ENCODE data around the gene CLDN9.
A peak's percentile ranks its signal among the peaks of the same experiment; 100 is the strongest.

The CLDN9 gene

GRCh38 chr16:3012828-3013420, at the start of gene CLDN9:
Gene CLDN9, plus strand, starts transcription at chr16:3012923. Its CDS starts 440 bp downstream, at chr16:3013363.
- no peak for DNase-seq

- DNase-seq: no peak
These were observed 49.5 kb upstream of the CLDN9 start for GRCh38 chr16:2963074-2963722.

- no peak for DNase-seq
These were observed 48.8 kb upstream of the CLDN9 start, which contains the start of gene KREMEN2 for GRCh38 chr16:2963723-2964474. Gene KREMEN2, plus strand, starts transcription at chr16:2964275. Its CDS starts 246 bp downstream, at chr16:2964521.

GRCh38 chr16:2964475-2965336, 48.0 kb upstream of the CLDN9 start:
- no peak for DNase-seq

- DNase-seq: no peak
These were observed 46.5 kb upstream of the CLDN9 start for GRCh38 chr16:2966043-2966807.

- DNase-seq: no peak
These were observed 45.9 kb upstream of the CLDN9 start for GRCh38 chr16:2966808-2967191.

GRCh38 chr16:2967211-2967631, 45.5 kb upstream of the CLDN9 start:
- DNase-seq: no peak

GRCh38 chr16:2967721-2968161, 45.0 kb upstream of the CLDN9 start:
- DNase-seq: no peak

- DNase-seq: no peak
These were observed 44.4 kb upstream of the CLDN9 start for GRCh38 chr16:2968368-2968737.

- DNase-seq: peak; percentile 82
These were observed 43.8 kb upstream of the CLDN9 start, which contains the start of gene PAQR4 for GRCh38 chr16:2968738-2969544. Gene PAQR4, plus strand, starts transcription at chr16:2969348. Its CDS starts 327 bp downstream, at chr16:2969675.

GRCh38 chr16:2969545-2970521, 42.9 kb upstream of the CLDN9 start:
- peak; percentile 52 for DNase-seq

GRCh38 chr16:2970563-2970962, 42.2 kb upstream of the CLDN9 start:
- DNase-seq: no peak

- DNase-seq: no peak
These were observed 41.4 kb upstream of the CLDN9 start for GRCh38 chr16:2971134-2971984.

- no peak for DNase-seq
These were observed 40.5 kb upstream of the CLDN9 start for GRCh38 chr16:2971985-2972784.

GRCh38 chr16:2973093-2973492, 39.6 kb upstream of the CLDN9 start:
- no peak for DNase-seq

- DNase-seq: no peak
These were observed 39.0 kb upstream of the CLDN9 start for GRCh38 chr16:2973605-2974318.

- no peak for DNase-seq
These were observed 38.2 kb upstream of the CLDN9 start for GRCh38 chr16:2974319-2975056.
